Activated T-cell treated with anti-CD3 and anti-CD28 coated beads for 24 hours (primary cell): ENCODE results near the gene ISX.

Source experiments
- DNase-seq: peaks from one replicate; pipeline ENCODE4 v3.0.0-alpha.2; 2020; ENCODE audit warnings: low read depth

The ISX gene

DNA sequence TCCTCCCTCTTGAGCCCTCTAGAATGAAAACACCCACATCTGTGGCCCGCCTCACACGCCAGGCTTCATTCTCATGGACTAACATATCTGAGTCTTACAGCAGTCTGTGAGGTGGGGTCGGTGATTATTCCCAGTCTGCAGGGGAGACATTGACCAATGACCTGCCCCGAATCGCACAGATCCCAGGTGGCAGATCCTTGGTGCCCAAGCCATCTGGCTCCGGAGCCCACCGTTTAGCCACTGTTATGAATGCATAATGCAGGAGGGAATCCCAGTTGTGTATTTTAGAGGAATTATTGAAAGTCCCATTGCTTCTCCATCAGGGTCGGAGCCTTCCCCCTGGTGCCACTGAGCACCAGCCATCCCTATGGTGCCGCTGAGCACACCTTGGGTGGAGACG, 47.4 kb downstream of the ISX start:
- DNase-seq: no peak

DNA sequence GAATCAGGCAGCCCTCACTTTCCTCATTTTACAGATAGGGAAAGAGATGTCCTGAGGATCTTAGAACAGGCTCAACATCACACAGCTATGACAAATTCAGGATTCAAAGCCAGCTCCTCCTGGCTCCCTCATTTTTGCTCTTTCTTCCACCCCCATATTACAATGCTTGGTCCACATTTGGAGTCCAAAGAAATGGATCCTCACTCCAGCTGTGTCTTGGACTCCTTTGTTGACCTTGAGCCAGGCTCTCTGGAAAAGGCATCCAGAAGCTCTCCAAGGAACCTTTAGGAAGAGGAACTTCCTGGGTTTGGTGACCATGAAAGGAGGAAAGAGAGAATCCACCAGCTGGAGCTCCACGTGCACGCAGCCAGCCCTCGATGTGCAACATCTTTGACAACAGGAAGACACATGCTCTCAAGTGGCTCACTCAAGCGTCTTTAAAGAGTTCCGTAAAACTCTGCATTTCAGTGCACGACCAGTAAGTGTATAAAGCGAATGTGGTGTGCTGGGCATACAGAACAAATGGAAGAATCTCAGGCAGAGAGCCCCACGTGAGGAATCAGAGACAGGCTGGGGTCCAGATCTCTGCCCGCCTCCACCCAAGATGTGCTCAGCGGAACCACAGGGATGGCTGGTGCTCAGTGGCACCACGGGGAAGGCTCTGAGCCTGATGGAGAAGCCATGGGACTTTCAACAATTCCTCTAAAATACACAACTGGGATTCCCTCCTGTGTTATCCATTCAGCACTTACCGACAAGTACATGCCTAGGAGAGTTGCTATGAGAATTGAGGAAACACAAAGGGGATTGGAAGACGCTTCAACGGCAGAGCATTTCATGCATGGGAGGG, 48.4 kb downstream of the ISX start:
- no peak for DNase-seq

DNA sequence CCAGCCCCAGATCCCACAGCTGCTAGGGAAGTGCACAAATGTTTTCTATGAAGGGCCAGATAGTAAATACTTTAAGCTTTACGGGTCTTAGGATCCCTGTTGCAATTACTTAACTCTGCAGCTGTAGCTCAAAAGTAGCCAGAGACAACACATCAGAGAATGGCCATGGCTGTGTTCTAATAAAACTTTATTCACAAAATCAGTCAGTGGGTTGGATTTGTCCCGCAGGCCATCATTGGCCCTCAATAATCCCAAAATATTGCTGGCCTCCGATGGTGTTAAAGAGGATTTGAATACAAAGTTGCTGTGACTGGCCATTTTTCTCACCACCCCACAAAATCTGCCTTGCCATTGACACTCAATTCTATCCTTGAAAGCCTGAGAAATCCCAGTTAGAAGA, 49.6 kb downstream of the ISX start:
- DNase-seq: no peak

DNA sequence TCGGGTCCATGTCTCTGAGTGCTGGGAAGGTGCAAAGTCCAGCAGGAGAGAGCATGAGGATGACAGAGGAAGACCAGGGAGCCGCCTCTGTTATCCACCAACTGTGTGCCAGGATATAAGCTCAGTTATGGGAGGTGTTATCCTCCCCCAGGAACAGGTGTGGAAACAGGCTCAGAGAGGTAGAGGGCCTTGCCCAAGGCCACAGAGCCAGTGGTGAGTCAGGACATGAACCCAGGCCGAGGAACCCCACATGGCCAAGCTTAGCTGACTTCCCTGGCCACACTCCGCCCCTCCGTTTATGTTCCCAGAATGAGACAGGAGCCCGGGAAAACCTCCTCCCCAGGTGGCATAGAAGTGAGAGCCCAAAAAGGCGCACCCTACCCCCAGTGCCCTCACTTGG, 50.3 kb downstream of the ISX start:
- no peak for DNase-seq

DNA sequence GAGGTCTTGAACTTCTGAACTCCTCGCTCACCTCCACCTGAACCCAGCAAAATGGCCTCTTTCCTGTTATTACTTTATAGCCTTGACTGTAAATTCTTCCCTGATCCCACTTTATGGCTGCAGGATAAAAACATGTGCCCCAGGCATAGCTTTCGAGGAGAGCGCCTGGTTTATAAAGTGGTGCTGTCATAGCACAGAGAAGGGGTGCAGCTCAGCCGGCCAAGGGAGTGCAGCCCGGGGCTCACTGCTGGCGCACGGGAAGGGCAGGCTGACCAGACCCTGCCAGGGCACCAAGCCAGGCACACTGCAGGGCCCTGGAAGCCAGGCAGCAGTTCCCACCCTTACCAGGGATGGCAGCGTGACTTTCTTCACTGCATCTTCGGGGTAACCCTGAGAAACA, 50.9 kb downstream of the ISX start:
- DNase-seq: no peak

DNA sequence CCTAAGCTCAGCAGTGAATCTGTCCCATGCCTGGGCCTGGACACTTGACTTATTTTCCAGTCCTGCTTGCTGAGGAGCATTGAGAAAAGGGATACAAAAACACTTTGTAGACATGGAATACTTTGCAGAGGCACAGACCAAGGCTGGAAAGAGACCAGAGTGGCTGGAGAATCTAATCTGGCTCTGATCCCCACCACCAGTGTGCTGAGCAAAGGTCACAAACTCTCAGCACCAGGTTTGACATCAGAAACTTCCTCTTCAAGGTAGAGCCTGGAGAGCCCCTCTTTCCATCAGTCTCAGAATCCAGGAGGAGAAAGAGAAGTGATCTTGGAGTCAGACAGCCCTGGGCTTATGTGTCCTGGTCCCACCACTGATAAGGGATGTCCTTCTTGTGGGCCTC, 53.5 kb downstream of the ISX start:
- no peak for DNase-seq

DNA sequence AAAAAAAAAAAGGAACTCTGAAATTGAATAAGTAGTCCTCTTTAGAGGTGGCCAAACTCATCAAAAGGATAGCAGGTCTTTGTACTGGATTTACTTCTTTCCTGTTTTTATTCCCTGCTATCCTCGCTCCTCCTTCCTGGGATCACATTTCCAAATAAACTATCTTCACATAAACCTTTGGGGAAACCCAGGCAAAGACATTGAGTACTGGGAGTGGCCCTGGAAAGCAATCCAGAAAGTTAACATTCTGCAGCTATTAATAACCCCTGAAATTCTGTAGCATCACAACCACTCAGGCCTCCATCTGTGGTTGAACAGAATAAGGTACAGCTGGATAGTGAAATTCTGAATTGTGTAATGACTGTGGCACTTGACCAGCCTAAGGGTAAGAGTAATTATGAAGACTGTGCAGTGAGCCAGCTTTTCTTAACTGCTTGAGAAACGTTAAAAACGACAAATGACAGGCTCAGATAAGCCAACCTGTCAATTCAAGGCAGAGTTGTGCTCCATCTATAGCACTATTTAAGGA, 58.8 kb downstream of the ISX start:
- no peak for DNase-seq

DNA sequence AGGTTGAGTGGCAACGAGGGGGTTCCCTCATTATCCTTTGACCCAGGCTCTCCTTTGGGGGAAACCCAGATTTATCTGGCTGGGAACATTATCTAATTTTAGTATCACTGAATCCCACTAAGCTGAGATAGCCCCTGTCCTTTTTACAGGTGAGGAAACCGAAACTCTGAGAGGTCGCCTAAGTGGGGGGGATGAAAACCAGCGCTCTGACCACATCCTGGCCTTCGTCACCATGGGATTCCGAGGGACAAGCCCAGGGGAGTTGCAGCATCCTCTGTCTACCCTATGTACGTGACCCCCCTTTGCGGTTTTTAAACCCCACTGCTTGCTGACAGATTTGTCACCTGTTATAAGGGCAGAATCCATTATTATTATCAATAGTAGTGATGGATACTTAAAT, 61.0 kb downstream of the ISX start:
- DNase-seq: no peak

DNA sequence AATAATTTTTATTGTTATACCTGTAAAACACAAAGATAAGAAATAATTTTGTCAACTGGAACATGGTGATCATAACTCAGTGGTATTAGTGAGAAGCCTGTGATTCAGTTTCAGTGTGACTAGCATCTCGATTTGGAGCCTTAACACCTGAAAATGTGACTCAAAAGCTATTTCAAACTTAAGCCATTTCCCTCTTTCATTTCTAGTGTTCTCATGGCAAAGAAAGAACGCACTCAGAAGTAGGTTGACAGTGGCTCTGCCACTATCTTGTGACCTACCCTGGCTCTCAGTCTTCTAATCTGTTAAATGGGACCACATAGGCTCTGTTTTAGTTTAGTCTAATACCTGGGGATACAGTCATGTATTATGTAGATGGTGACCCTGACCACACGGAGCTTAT, 62.7 kb downstream of the ISX start:
- DNase-seq: no peak

DNA sequence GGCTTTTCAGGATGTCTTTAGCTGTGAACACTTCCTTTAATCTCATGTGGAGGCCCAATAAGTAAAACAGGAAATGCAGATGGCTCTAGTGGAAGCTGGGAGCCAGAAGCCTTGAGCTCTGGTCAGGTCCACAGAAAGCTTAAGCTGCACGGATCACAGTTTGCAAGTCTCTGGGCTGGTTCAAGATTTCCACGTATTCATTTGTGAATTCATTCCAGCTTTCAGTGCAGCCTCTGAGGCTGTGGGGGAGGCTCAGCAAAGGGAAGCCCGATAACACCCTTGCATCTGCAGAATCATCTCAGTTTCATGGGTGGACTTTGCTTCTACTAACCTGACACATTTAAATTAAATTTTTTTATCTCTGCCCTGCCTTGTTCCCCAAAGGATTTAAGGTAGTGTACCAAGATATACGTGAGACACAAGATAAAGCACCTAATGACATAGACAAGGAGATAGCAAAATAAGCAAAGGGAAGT, 65.6 kb downstream of the ISX start:
- DNase-seq: no peak

DNA sequence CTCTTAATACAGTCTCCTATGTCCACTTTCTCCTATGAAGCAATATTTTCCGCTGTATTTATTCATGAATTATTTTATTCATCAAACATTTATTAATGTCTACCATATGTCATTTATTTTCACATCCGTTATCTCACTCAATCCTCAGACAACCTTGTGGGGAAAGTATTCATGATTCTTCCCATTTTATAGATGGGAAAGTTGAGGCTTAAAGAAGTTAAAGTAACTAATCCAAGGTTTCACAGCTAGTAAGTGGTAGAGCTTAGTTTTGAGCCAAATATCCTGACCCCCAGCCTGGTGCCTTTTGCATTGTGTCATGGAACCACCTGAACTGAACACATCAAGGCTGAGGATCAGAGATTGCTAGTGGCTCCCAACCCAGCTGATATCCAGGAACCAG, 66.6 kb downstream of the ISX start:
- no peak for DNase-seq

DNA sequence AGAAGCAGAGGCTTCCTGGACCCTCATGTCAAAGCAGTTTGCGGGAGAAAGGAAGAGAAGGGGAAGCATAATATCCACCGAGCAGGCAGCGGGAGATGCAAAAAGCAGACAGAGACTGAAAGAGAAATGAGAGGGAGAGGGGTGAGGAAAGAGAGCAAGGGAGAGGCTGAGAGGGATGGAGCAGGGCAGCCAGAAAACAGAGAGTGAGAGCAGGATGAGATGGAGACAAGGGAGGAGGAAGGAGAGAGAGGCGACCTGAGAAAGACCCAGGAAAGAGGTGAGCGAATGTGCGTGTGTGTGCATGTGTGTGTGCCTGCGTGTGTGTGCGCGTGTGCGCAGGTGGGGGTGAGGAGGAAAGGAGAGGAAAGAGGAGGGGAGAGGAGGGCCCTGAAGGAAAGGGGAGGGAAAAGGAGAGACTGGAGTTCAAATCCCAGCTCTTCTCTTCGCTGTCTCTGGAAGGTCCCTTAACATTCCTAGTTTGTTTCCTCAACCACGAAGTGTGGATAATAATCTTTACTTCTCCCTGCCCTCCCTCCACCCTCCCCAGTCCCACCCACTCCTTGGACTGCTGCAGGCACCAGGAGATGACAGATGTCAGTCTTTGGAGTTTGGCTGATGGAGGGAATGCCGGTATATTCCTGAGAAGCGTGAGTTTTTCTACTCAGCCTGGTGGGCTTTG, 67.9 kb downstream of the ISX start:
- DNase-seq: no peak

DNA sequence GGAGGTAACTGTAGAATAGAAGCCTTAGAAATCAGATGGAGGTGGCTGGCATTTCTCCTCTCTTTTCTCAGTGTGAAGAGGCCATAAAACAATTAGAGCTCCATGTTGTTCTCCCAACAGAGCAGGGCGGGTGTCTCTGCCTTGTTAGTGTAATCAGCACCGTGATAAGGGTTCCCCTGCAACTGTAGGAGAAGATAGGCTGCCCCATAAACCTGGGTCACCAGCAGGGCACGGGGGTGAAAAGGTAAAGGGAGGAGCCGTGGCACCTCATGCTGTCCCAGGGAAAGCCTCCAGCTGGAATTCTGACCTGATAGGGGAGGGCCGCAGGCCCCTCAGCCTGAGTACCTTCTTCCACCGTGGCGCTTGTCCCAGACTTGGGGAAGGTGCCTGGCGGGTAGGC, 68.7 kb downstream of the ISX start:
- no peak for DNase-seq

DNA sequence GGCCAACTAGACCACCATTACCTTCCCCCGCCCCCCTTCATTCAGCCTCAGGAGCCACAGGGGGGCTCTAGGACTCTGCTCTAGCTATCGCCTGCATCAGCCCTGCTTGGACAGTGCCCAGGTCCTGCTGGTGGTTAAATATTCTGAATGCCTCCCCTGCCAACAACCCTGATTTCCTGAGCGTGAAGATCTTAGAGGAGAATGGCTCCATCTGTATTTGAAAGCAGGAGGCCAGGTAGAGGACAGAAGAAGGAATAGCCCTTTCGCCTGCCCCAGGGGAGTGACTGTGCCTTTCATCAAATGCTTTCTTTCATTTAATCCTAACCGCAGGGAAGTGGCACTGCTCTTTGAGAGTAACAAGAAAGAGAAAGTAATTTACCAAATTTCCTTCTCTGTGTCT, 69.2 kb downstream of the ISX start:
- no peak for DNase-seq
